Activated naive CD8-positive, alpha-beta T cell treated with anti-CD3 and anti-CD28 coated beads, Interleukin-2, amount 50 U/mL, for 24 hours (primary cell): ENCODE data around the gene HEPH.
"Not testable (repeated sequence)": the region's sequence is repeated elsewhere in the genome, so short reads cannot be mapped to it uniquely, and the experiment has no call there.

ENCODE experiments used
- ATAC-seq: fragments of 150-1000 bp; cut with Tn5 transposase; one replicate; pipeline ENCODE4 v1.10.0; 2021
- DNase-seq: peaks from one replicate; pipeline ENCODE4 v3.0.0; 2021
- H3K27ac Mint-ChIP-seq: one replicate; pipeline ENCODE4 v1.8.0; 2021; ENCODE audit warnings: mild to moderate bottlenecking, mixed read lengths
- H3K27me3 Mint-ChIP-seq: one replicate; pipeline ENCODE4 v1.8.0; 2021; ENCODE audit warnings: mixed read lengths
- H3K36me3 Mint-ChIP-seq: one replicate; pipeline ENCODE4 v1.8.0; 2021; ENCODE audit warnings: low read depth, mixed read lengths
- H3K4me1 Mint-ChIP-seq: one replicate; pipeline ENCODE4 v1.8.0; 2021; ENCODE audit warnings: mixed read lengths
- H3K4me3 Mint-ChIP-seq: one replicate; pipeline ENCODE4 v1.8.0; 2021; ENCODE audit warnings: mild to moderate bottlenecking, moderate library complexity, mixed read lengths
- H3K9me3 Mint-ChIP-seq: one replicate; pipeline ENCODE4 v1.8.0; 2021; ENCODE audit warnings: mixed read lengths

HEPH gene

DNA sequence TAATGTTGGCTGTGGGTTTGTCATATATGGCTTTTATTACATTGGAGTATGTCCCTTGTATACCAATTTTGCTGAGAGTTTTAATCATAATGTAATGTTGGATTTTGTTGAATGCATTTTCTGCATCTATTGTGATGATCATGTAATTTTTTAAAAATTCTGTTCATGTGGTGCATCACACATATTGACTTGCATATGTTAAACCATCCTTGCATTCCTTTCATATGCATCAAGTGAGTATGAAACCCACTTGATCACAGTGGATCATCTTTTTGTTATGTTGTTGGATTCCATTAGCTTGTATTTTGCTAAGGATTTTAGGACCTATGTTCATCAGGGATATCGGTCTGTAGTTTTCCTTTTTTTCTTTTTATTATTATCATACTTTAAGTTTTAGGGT, 12.1 kb downstream of the HEPH start:
- H3K4me1 Mint-ChIP-seq, result no peaks in the 10 kb centered on the region

DNA sequence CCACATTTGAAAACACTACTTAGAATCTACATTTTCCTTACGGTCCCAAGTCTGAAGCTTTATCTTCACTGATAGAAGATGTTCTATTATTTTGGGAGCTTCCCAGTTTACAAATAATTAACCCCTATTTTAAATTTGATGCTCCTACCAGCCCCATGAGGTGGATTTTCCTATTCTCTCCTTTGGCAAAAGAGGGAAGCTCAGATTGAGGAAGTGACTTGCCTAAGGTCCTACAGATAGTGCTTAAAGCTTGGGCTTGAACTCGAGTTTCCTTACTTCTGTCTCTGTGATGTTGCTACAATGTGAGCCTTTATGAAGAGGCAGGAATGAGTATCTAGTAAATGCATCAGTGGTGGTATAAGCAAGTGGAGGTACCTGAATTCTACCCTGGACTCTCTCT, 27.5 kb downstream of the HEPH start:
- no peaks in the 10 kb centered on the region for H3K27me3 Mint-ChIP-seq
- DNase-seq (no peak), ATAC-seq (no peak)
- H3K4me3 Mint-ChIP-seq, result no peak overlapping the region
- H3K36me3 Mint-ChIP-seq, result no peaks in the 10 kb centered on the region
- peaks cover 7% of the 10 kb centered on the region for H3K4me1 Mint-ChIP-seq
- no peak overlapping the region for H3K27ac Mint-ChIP-seq
- H3K9me3 Mint-ChIP-seq, result no peaks in the 10 kb centered on the region

More for the DNA sequence above, 12.1 kb downstream of the HEPH start:
- Mint-ChIP-seq H3K36me3 (no peaks in the 10 kb centered on the region), H3K27ac (no peak overlapping the region), H3K27me3 (no peaks in the 10 kb centered on the region), H3K4me3 (no peak overlapping the region), H3K9me3 (peaks cover 22% of the 10 kb centered on the region)
- no peak for DNase-seq
- ATAC-seq, result no peak

DNA sequence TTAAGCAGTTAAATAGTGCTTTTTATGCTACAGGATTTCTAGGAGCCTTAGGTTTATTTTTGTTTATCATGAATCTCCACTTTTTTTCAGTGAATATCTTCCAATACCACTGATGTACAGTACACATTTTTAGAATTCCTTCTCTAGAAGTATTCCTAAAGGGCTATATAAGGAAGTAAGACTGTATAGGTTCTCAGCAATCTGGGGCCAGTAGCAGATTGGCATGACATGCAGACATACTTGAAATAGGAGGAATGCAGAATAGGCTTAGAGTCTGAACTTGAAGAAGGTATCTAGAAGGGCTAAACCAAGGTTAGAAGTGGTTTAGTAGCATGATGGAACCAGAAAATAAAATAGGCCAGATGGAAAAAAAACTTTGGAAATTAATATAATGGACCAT, 29.8 kb downstream of the HEPH start:
- no peak overlapping the region for H3K27ac Mint-ChIP-seq
- H3K9me3 Mint-ChIP-seq, result no peaks in the 10 kb centered on the region
- no peaks in the 10 kb centered on the region for H3K27me3 Mint-ChIP-seq
- H3K4me3 Mint-ChIP-seq, result no peak overlapping the region
- H3K4me1 Mint-ChIP-seq, result peaks cover 7% of the 10 kb centered on the region
- DNase-seq (no peak), ATAC-seq (no peak)
- no peaks in the 10 kb centered on the region for H3K36me3 Mint-ChIP-seq

DNA sequence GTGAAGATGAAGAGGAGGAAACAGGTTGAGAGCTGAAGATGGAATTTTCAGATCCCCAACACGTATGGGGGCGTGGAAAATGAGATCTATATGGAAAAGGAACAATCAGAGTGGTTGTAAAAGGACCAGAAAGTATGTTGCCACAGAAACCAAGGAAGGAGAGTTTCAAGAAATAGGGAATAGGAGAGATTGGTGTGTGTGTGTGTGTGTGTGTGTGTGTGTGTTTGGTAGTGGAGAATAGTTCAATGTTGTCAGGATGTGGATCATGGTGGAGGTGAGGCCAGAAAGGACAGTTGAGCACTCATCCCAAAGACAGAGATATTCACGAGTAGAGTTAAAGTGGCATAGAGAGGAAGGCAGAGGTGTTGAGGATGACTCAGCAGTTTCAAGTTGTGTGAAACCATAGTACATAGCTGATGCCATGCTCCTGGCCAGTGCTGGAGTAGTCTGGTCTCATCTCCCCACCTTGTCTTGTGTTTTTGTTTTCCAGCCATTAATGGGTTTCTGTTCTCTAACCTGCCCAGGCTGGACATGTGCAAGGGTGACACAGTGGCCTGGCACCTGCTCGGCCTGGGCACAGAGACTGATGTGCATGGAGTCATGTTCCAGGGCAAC, 36.1 kb downstream of the HEPH start:
- Mint-ChIP-seq H3K9me3 (no peaks in the 10 kb centered on the region), H3K36me3 (no peaks in the 10 kb centered on the region), H3K27ac (peak overlapping the region; percentile 27), H3K4me1 (peaks cover 17% of the 10 kb centered on the region), H3K4me3 (no peak overlapping the region), H3K27me3 (no peaks in the 10 kb centered on the region)
- DNase-seq (no peak), ATAC-seq (no peak)

DNA sequence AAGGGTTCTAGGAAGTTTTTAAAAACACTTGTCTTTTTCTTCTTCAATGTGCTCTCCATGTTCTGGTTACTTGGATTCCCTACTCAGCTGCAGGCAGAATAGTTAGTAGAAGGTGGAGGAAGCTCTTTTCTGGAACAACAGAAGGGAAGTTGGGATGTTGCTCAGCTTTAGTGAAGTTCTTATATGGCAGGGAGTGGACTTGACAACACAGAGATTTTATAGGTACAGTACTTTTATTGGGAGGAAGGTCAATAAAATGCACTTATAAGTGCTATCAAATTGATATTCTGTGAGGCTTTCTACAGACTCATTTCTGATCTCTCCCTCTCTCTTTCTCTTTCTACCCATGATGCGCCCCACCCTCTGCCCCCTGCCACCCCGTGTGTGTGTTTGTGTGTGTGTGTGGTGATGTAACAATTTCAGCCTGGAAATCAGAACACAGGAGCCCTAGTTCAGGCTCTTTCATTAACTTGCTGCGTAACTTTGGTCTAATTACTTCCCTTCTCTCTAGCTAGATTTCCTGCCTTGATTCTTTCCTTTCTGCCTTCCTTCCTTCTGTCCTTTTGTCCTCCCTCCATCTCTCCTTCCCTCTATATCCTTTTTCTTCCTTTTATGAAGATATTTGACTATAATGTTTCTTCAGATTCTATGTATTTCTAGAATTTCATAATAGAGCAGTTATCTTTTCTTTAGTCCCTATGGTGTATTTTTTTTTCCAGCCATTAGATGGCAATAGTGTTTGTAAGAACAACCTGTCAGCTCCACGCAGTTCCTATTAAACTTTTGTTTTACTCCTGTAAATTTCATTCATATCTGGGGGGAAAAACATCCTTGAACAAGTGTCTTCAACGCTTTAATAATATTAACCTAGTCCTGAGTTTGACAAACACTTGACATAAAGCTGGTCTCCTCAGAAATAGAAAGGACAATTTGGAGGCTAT, 37.1 kb downstream of the HEPH start:
- DNase-seq (no peak), ATAC-seq (no peak)
- no peak overlapping the region for H3K4me3 Mint-ChIP-seq
- peaks cover 17% of the 10 kb centered on the region for H3K4me1 Mint-ChIP-seq
- H3K27ac Mint-ChIP-seq, result no peak overlapping the region
- H3K36me3 Mint-ChIP-seq, result no peaks in the 10 kb centered on the region
- no peaks in the 10 kb centered on the region for H3K27me3 Mint-ChIP-seq
- H3K9me3 Mint-ChIP-seq, result no peaks in the 10 kb centered on the region

DNA sequence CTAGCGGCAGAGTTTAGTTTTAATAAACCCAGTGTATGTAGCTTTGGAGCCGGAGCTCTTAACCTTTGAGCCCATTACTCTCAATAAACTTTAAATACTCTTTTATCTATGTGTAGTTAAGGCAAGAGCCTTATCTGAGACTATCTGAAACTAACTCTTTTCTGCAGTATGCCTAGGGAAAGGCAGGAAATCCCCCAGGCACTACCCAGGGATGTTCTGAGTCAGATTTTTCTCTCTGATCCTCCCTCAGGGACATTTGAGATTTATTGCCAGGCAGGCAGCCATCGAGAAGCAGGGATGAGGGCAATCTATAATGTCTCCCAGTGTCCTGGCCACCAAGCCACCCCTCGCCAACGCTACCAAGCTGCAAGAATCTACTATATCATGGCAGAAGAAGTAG, 39.1 kb downstream of the HEPH start:
- Mint-ChIP-seq H3K4me3 (no peak overlapping the region), H3K4me1 (peaks cover 17% of the 10 kb centered on the region), H3K27ac (no peak overlapping the region), H3K36me3 (no peaks in the 10 kb centered on the region), H3K9me3 (no peaks in the 10 kb centered on the region), H3K27me3 (no peaks in the 10 kb centered on the region)
- DNase-seq (no peak), ATAC-seq (no peak)

DNA sequence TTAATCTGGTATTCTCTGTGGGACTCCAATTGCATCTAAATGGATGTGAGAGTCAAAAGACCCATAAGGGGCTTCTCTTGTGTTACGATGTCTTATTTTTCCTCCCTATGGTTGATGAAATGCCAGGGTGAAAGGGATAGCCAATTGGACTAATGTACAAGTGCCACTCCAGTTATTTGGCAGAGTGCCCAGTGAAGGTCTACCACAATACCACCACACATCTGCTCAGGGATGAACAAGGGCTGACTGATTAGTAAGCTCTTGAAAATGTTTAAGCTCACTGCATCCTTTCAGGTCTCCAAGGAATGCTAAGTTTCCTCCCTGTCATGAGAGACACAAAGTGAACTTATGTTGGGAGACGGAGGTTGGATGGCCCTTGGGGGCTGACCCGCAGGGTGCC, 57.8 kb downstream of the HEPH start:
- H3K36me3 Mint-ChIP-seq, result no peaks in the 10 kb centered on the region
- peaks cover 8% of the 10 kb centered on the region for H3K27me3 Mint-ChIP-seq
- H3K27ac Mint-ChIP-seq, result no peak overlapping the region
- H3K4me1 Mint-ChIP-seq, result no peaks in the 10 kb centered on the region
- no peaks in the 10 kb centered on the region for H3K9me3 Mint-ChIP-seq
- no peak for ATAC-seq
- no peak for DNase-seq
- no peak overlapping the region for H3K4me3 Mint-ChIP-seq

DNA sequence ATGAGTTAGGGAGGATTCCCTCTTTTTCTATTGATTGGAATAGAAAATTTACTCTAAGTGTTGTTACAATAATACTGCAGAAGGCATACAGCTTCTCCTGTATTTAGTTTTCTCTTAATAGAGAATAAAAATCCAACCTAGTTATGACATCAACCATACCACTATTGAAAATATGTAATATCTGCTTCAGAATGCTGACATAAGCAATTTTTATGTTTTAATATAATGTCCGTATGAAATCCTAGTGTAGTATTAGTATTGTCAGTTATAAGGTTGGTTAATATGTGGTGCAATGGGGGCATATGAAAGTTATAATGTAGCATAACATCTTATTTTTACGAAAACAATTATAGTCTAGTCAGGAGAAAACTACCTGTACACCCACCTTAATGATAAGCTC, 68.2 kb downstream of the HEPH start:
- no peak overlapping the region for H3K27ac Mint-ChIP-seq
- ATAC-seq, result no peak
- no peak overlapping the region for H3K4me3 Mint-ChIP-seq
- H3K36me3 Mint-ChIP-seq, result no peaks in the 10 kb centered on the region
- no peaks in the 10 kb centered on the region for H3K4me1 Mint-ChIP-seq
- H3K27me3 Mint-ChIP-seq, result no peaks in the 10 kb centered on the region
- H3K9me3 Mint-ChIP-seq, result no peaks in the 10 kb centered on the region
- DNase-seq, result no peak

DNA sequence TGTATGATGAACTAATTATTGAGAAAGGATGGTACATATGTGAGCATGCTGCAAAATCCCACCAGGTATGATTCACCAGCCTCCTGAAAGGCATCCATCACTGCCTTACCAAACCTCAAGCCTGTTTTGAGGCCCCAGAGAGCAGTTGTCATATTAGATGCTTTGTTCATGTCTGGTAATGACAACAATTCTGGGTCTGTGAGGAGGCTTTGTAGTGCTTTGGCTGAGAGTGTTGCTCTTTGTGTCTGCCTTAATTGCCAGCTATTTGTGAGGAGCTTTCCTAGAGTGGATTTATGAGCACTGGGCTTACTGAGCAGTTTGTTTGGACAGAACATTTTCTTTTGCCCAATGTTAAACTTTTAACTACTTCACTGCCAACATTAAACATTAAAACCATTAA, 69.2 kb downstream of the HEPH start:
- Mint-ChIP-seq H3K4me3 (no peak overlapping the region), H3K36me3 (no peaks in the 10 kb centered on the region), H3K4me1 (no peaks in the 10 kb centered on the region), H3K27ac (no peak overlapping the region), H3K9me3 (no peaks in the 10 kb centered on the region), H3K27me3 (no peaks in the 10 kb centered on the region)
- DNase-seq (no peak), ATAC-seq (no peak)

DNA sequence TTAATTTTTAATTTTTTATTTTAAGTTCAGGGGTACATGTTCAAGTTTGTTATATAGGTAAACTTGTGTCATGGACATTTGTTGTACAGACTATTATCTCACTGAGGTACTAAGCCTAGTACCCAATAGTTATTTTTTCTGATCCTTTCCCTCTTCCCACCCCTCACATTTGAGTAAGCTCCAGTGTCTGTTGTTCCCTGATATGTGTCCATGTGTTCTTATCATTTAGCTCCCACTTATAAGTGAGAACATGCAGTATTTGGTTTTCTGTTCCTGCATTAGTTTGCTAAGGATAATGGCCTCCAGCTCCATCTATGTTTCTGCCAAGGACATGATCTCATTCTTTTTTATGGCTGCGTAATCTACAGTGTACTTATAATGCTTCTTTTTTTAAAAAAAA, 69.9 kb downstream of the HEPH start:
- not testable (repeated sequence) for H3K27ac Mint-ChIP-seq, H3K4me3 Mint-ChIP-seq, ATAC-seq, H3K4me1 Mint-ChIP-seq, DNase-seq, H3K36me3 Mint-ChIP-seq, H3K9me3 Mint-ChIP-seq, H3K27me3 Mint-ChIP-seq

DNA sequence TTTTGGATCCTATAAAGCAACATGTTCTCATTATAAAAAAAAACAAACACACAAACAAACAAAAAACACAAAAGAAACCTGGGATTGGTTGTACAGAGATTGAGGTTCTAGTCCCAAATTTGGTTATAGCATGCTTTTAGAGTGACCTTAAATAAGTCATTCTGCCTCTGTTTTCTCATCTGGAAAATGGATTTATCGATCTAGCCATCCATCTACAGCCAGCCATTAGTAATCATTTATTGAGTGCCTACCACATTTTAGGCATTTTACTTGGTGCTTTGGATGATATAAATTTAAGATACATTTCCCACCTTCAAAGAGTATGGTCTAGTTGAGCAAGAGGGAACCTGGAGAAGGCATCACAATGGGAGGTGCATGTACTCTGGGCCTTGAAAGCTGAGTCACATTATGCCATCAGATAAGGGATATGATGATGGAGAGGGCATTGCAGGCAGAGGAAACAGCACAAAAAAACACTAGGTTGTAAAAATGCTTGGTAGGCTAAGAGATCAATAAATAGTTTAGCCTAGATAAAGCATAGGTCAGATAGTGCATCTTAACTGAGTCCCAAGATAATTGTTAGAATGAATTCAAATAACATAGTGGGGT, 91.4 kb downstream of the HEPH start:
- H3K27me3 Mint-ChIP-seq, result peaks cover 4% of the 10 kb centered on the region
- no peak overlapping the region for H3K27ac Mint-ChIP-seq
- no peak for ATAC-seq
- H3K9me3 Mint-ChIP-seq, result peaks cover 6% of the 10 kb centered on the region
- no peaks in the 10 kb centered on the region for H3K4me1 Mint-ChIP-seq
- H3K36me3 Mint-ChIP-seq, result no peaks in the 10 kb centered on the region
- DNase-seq, result no peak
- no peak overlapping the region for H3K4me3 Mint-ChIP-seq

DNA sequence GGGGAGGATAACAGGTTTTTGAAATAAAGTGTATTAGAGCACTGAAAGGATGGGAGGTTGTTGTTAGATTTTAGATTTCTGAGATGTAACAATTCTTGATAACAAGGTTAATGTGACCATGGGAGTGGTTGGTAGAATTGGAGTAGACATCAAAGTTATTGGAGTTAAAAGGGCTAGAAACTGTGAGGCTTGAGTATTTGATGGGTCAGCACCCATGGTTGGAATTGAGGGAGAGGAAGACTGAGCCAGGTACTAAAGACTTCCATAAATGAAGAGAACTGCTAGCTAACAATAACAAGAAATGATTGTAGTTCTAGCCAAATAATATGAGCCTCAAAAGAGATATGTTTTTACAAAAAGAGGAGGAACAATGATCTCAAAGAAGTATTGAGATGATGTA, 98.8 kb downstream of the HEPH start:
- DNase-seq (no peak), ATAC-seq (no peak)
- Mint-ChIP-seq H3K4me3 (no peak overlapping the region), H3K4me1 (no peaks in the 10 kb centered on the region), H3K9me3 (no peaks in the 10 kb centered on the region), H3K27ac (no peak overlapping the region), H3K36me3 (no peaks in the 10 kb centered on the region), H3K27me3 (peaks cover 2% of the 10 kb centered on the region)
